WTC11 (cell line): ENCODE data around the gene FAM227A.

ENCODE experiments used
- CBFB ChIP-seq: sonication (generic); formaldehyde crosslinking; IDR thresholded peaks from 2 replicates; pipeline ENCODE4 v1.8.1; 2022; ENCODE audit warnings: mild to moderate bottlenecking, low read depth, missing genetic modification reagents
- E2F4 ChIP-seq: sonication (generic); formaldehyde crosslinking; IDR thresholded peaks from 2 replicates; pipeline ENCODE4 v1.8.1; 2022; ENCODE audit warnings: low read depth, mild to moderate bottlenecking, moderate library complexity, missing genetic modification reagents, borderline replicate concordance
- E2F5 ChIP-seq: sonication (generic); formaldehyde crosslinking; IDR thresholded peaks from 2 replicates; pipeline ENCODE4 v1.8.1; 2022; ENCODE audit warnings: mild to moderate bottlenecking, moderate library complexity, missing genetic modification reagents
- ESRRA ChIP-seq: sonication (generic); formaldehyde crosslinking; IDR thresholded peaks from 2 replicates; pipeline ENCODE4 v1.8.1; 2022; ENCODE audit warnings: mild to moderate bottlenecking, missing genetic modification reagents, borderline replicate concordance
- RELA ChIP-seq: sonication (generic); formaldehyde crosslinking; IDR thresholded peaks from 2 replicates; pipeline ENCODE4 v1.8.1; 2022; ENCODE audit warnings: missing genetic modification reagents, mild to moderate bottlenecking, borderline replicate concordance
- RORB ChIP-seq: fragments of 250-450 bp; sonication (Bioruptor Pico); IDR thresholded peaks from 2 replicates; pipeline ENCODE4 v1.9.0; 2021; ENCODE audit warnings: mild to moderate bottlenecking
- SMAD4 ChIP-seq: sonication (generic); formaldehyde crosslinking; IDR thresholded peaks from 2 replicates; pipeline ENCODE4 v1.8.0; 2022; ENCODE audit warnings: mild to moderate bottlenecking, missing genetic modification reagents
- SP1 ChIP-seq: sonication (generic); formaldehyde crosslinking; conservative IDR thresholded peaks from 2 replicates; pipeline ENCODE4 v1.8.1; 2022; ENCODE audit warnings: missing genetic modification reagents
- ZNF138 ChIP-seq: sonication (generic); formaldehyde crosslinking; conservative IDR thresholded peaks from 2 replicates; pipeline ENCODE4 v1.8.1; 2022; ENCODE audit warnings: mild to moderate bottlenecking, moderate library complexity, missing genetic modification reagents
- TF ChIP-seq, protein P1 (sequence below): fragments of 250-450 bp; sonication (Bioruptor Pico); IDR thresholded peaks from 2 replicates; pipeline ENCODE4 v1.9.0; 2021; ENCODE audit warnings: mild to moderate bottlenecking
- TF ChIP-seq, protein P2 (sequence below): fragments of 200-600 bp; IDR thresholded peaks from 2 replicates; pipeline ENCODE4 v1.8.0; 2022; ENCODE audit warnings: antibody characterized with exemption
- TF ChIP-seq, protein P3 (sequence below): sonication (generic); formaldehyde crosslinking; IDR thresholded peaks from 2 replicates; pipeline ENCODE4 v1.8.1; 2022; ENCODE audit warnings: low read depth, missing genetic modification reagents, borderline replicate concordance

GRCh38 chr22:38608992-38609750, 47.0 kb downstream of the FAM227A start:
- TF ChIP-seq, protein P1, sequence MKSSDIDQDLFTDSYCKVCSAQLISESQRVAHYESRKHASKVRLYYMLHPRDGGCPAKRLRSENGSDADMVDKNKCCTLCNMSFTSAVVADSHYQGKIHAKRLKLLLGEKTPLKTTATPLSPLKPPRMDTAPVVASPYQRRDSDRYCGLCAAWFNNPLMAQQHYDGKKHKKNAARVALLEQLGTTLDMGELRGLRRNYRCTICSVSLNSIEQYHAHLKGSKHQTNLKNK (CRISPR knock-in tag), result no peak
- TF ChIP-seq E2F5 (CRISPR knock-in tag) (no peak), ESRRA (CRISPR knock-in tag) (no peak), ZNF138 (no peak), CBFB (no peak), SP1 (CRISPR knock-in tag) (no peak), SMAD4 (CRISPR knock-in tag) (no peak), RELA (CRISPR knock-in tag) (no peak), E2F4 (CRISPR knock-in tag) (no peak), RORB (CRISPR knock-in tag) (no peak)
- TF ChIP-seq, protein P2, sequence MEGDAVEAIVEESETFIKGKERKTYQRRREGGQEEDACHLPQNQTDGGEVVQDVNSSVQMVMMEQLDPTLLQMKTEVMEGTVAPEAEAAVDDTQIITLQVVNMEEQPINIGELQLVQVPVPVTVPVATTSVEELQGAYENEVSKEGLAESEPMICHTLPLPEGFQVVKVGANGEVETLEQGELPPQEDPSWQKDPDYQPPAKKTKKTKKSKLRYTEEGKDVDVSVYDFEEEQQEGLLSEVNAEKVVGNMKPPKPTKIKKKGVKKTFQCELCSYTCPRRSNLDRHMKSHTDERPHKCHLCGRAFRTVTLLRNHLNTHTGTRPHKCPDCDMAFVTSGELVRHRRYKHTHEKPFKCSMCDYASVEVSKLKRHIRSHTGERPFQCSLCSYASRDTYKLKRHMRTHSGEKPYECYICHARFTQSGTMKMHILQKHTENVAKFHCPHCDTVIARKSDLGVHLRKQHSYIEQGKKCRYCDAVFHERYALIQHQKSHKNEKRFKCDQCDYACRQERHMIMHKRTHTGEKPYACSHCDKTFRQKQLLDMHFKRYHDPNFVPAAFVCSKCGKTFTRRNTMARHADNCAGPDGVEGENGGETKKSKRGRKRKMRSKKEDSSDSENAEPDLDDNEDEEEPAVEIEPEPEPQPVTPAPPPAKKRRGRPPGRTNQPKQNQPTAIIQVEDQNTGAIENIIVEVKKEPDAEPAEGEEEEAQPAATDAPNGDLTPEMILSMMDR, result no peak
- TF ChIP-seq, protein P3, sequence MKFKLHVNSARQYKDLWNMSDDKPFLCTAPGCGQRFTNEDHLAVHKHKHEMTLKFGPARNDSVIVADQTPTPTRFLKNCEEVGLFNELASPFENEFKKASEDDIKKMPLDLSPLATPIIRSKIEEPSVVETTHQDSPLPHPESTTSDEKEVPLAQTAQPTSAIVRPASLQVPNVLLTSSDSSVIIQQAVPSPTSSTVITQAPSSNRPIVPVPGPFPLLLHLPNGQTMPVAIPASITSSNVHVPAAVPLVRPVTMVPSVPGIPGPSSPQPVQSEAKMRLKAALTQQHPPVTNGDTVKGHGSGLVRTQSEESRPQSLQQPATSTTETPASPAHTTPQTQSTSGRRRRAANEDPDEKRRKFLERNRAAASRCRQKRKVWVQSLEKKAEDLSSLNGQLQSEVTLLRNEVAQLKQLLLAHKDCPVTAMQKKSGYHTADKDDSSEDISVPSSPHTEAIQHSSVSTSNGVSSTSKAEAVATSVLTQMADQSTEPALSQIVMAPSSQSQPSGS (CRISPR knock-in tag), result no peak
